HEK293T (cell line): ENCODE data around the gene ZNF217.

Experiments used
- ARNT ChIP-seq: fragments of 450-650 bp; IDR thresholded peaks from 2 replicates; pipeline ENCODE4 v1.6.1; 2017; ENCODE audit warnings: mild to moderate bottlenecking
- BHLHE40 ChIP-seq: fragments of 450-650 bp; IDR thresholded peaks from 2 replicates; pipeline ENCODE4 v1.6.1; 2016; ENCODE audit warnings: mild to moderate bottlenecking, moderate library complexity, borderline replicate concordance
- ELF4 ChIP-seq: fragments of 450-650 bp; IDR thresholded peaks from 2 replicates; pipeline ENCODE4 v1.6.1; 2017; ENCODE audit warnings: antibody characterized with exemption
- FOXA1 ChIP-seq: fragments of 450-650 bp; IDR thresholded peaks from 2 replicates; pipeline ENCODE4 v1.6.1; 2016; ENCODE audit warnings: mild to moderate bottlenecking
- FOXK2 ChIP-seq: fragments of 450-650 bp; IDR thresholded peaks from 2 replicates; pipeline ENCODE4 v1.6.1; 2016; ENCODE audit warnings: mild to moderate bottlenecking
- FOXM1 ChIP-seq: fragments of 450-650 bp; IDR thresholded peaks from 2 replicates; pipeline ENCODE4 v1.6.1; 2017; ENCODE audit warnings: mild to moderate bottlenecking, borderline replicate concordance
- HDGF ChIP-seq: fragments of 450-650 bp; IDR thresholded peaks from 2 replicates; pipeline ENCODE4 v1.6.1; 2017; ENCODE audit warnings: antibody characterized with exemption, borderline replicate concordance
- LEF1 ChIP-seq: fragments of 450-650 bp; IDR thresholded peaks from 2 replicates; pipeline ENCODE4 v1.6.1; 2017; ENCODE audit warnings: mild to moderate bottlenecking, borderline replicate concordance
- NFRKB ChIP-seq: fragments of 450-650 bp; IDR thresholded peaks from 2 replicates; pipeline ENCODE4 v1.6.1; 2016; ENCODE audit warnings: mild to moderate bottlenecking, moderate library complexity
- SP1 ChIP-seq: fragments of 450-650 bp; IDR thresholded peaks from 2 replicates; pipeline ENCODE4 v1.6.1; 2017
- SUZ12 ChIP-seq: fragments of 450-650 bp; IDR thresholded peaks from 2 replicates; pipeline ENCODE4 v1.6.1; 2016; ENCODE audit warnings: mild to moderate bottlenecking
- ZNF384 ChIP-seq: fragments of 450-650 bp; IDR thresholded peaks from 2 replicates; pipeline ENCODE4 v1.6.1; 2016
- TF ChIP-seq, protein P1 (sequence below): fragments of 450-650 bp; IDR thresholded peaks from 2 replicates; pipeline ENCODE4 v1.6.1; 2016

DNA sequence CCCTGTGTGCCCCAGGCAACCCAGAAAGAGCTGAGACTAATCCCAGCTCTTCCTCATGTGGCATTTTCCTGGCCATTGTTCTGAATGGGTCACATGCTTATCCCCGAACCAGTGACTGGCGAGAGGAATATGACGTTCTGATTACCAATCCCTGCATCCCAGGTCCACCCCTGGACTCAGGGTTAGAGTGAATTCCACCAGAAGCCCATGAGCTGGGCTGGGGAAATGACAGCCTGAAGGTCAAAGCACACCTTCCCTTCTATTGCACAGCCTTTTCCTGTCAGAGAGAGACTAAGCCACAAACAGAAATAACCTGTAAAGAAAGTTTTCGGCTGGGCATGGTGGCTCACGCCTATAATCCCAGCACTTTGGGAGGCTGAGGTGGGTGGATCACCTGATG is 70.9 kb downstream of the ZNF217 start:
- TF ChIP-seq ELF4 (no peak), SP1 (no peak), HDGF (no peak), FOXM1 (no peak), ZNF384 (no peak), BHLHE40 (no peak), FOXK2 (no peak), NFRKB (no peak), LEF1 (no peak), ARNT (no peak), SUZ12 (no peak), FOXA1 (no peak)
- TF ChIP-seq, protein P1, sequence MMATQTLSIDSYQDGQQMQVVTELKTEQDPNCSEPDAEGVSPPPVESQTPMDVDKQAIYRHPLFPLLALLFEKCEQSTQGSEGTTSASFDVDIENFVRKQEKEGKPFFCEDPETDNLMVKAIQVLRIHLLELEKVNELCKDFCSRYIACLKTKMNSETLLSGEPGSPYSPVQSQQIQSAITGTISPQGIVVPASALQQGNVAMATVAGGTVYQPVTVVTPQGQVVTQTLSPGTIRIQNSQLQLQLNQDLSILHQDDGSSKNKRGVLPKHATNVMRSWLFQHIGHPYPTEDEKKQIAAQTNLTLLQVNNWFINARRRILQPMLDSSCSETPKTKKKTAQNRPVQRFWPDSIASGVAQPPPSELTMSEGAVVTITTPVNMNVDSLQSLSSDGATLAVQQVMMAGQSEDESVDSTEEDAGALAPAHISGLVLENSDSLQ: no peak
